Coronary artery (tissue), 2 donors: ENCODE data around the gene BACE2.

ENCODE experiments used
- DNase-seq: peaks from one replicate; pipeline ENCODE4 v3.0.0-alpha.2; 2017; ENCODE audit warnings: low spot score
- H3K27ac ChIP-seq, 2 donors: fragments of 200-600 bp; sonication (generic); one replicate each; pipeline ENCODE4 v1.5.1; 2016 to 2019
- H3K4me3 ChIP-seq: fragments of 200-600 bp; sonication (generic); 2 replicates; pipeline ENCODE4 v1.5.1; 2016; ENCODE audit warnings: mild to moderate bottlenecking, moderate library complexity
- CTCF ChIP-seq: fragments of 200-600 bp; sonication (generic); IDR thresholded peaks from one replicate; pipeline ENCODE4 v1.5.1; 2019; ENCODE audit warnings: antibody characterized with exemption

BACE2 gene

GRCh38 chr21:41217671-41218385 is 49.9 kb downstream of the BACE2 start:
- H3K4me3 ChIP-seq: peak overlapping the region; percentile 51
- no peak for TF ChIP-seq CTCF
- peak overlapping the region; percentile 28 to 83 for H3K27ac ChIP-seq
- peak; percentile 83 for DNase-seq

GRCh38 chr21:41219498-41220207 is 51.7 kb downstream of the BACE2 start:
- no peak for TF ChIP-seq CTCF
- DNase-seq: no peak
- no peak overlapping the region for H3K27ac ChIP-seq
- H3K4me3 ChIP-seq: no peak overlapping the region

- no peak for TF ChIP-seq CTCF
- H3K27ac ChIP-seq: no peak overlapping the region
- DNase-seq: no peak
- H3K4me3 ChIP-seq: no peak overlapping the region
These were observed 52.3 kb downstream of the BACE2 start for GRCh38 chr21:41220208-41220733.

GRCh38 chr21:41222247-41223068 is 54.5 kb downstream of the BACE2 start:
- no peak for DNase-seq
- Histone ChIP-seq H3K4me3 (no peak overlapping the region), H3K27ac (no peak overlapping the region)
- TF ChIP-seq CTCF: no peak

GRCh38 chr21:41226853-41227252 is 58.9 kb downstream of the BACE2 start:
- DNase-seq: no peak
- no peak for TF ChIP-seq CTCF
- H3K27ac ChIP-seq: no peak overlapping the region
- H3K4me3 ChIP-seq: no peak overlapping the region

- no peak overlapping the region for H3K27ac ChIP-seq
- no peak for TF ChIP-seq CTCF
- H3K4me3 ChIP-seq: no peak overlapping the region
- no peak for DNase-seq
These were observed 59.5 kb downstream of the BACE2 start for GRCh38 chr21:41227357-41228005.
